Adipose tissue (tissue), 3 donors: ENCODE measurements around the gene EEF1AKMT4. TPM values are rescaled to one million over a fixed set of nuclear protein-coding genes. Genes with fewer than 3 reads are reported as not detected.

Experiments used
- H3K27ac ChIP-seq: one replicate; pipeline ENCODE4 v1.5.1; 2013; ENCODE audit warnings: low read depth, low read length
- WGBS, 3 donors: extraction: QIAGEN DNeasy Blood & Tissue Kit; methylation state at CpG; one replicate each; pipeline ENCODE4 v1.1.7; 2013; 5-methylcytosine and 5-hydroxymethylcytosine counted together
- polyA plus RNA-seq, 3 donors: library from polyadenylated mRNA; stranded (reverse); fragments of 200-250 nt; gene quantifications; one replicate each; pipeline ENCODE4 v1.2.3, GENCODE V29; 2013
- donor health status: healthy with polysubstance abuse.
- donor health status: Bipolar disorder and iron deficiency.
- donor health status: healthy.

The EEF1AKMT4 gene
- polyA plus RNA-seq, 3 donors = 2.1 to 8.0 (median 4.4) TPM

GRCh38 chr3:184284696-184285095, 35.2 kb downstream of the EEF1AKMT4 start:
- no peak overlapping the region for H3K27ac ChIP-seq

GRCh38 chr3:184289426-184289938, 40.0 kb downstream of the EEF1AKMT4 start:
- no peak overlapping the region for H3K27ac ChIP-seq
- WGBS, 3 donors = 6 to 11% (median 7%) methylated on average over 10 of the region's 10 CpGs

More at GRCh38 chr3:184284696-184285095, 35.2 kb downstream of the EEF1AKMT4 start:
- 13 to 29% (median 13%) methylated on average over 4 of the region's 4 CpGs for WGBS, 3 donors

GRCh38 chr3:184290331-184290730, 40.9 kb downstream of the EEF1AKMT4 start:
- 86 to 91% (median 91%) methylated on average over 10 of the region's 10 CpGs for WGBS, 3 donors
- H3K27ac ChIP-seq = no peak overlapping the region

- 85 to 91% (median 86%) methylated on average over 21 to 22 of the region's 22 CpGs for WGBS, 3 donors
- H3K27ac ChIP-seq = no peak overlapping the region
Measured at GRCh38 chr3:184291044-184291737, 41.7 kb downstream of the EEF1AKMT4 start.

GRCh38 chr3:184291738-184292445, 42.4 kb downstream of the EEF1AKMT4 start:
- H3K27ac ChIP-seq = no peak overlapping the region
- WGBS, 3 donors = 88 to 93% (median 92%) methylated on average over 20 to 21 of the region's 21 CpGs

- WGBS, 3 donors = 31 to 69% (median 66%) methylated on average over 3 of the region's 3 CpGs
- no peak overlapping the region for H3K27ac ChIP-seq
Measured at GRCh38 chr3:184295771-184296170, 46.3 kb downstream of the EEF1AKMT4 start.

- 76 to 85% (median 78%) methylated on average over 7 of the region's 7 CpGs for whole genome bisulfite sequencing, 3 donors
- H3K27ac ChIP-seq = no peak overlapping the region
Measured at GRCh38 chr3:184296616-184297015, 47.1 kb downstream of the EEF1AKMT4 start.

GRCh38 chr3:184298759-184299487, 49.5 kb downstream of the EEF1AKMT4 start, which contains the start of gene PSMD2:
Gene PSMD2, plus strand, starts transcription at chr3:184299241. Its CDS starts 26 bp downstream, at chr3:184299267.
- WGBS, 3 donors = 0 to 1% (median 0%) methylated on average over 57 to 78 of the region's 78 CpGs
- no peak within 1 kb of the TSS for H3K27ac ChIP-seq

- H3K27ac ChIP-seq = no peak overlapping the region
- WGBS, 3 donors = 16 to 18% (median 17%) methylated on average over 27 to 29 of the region's 29 CpGs
Measured at GRCh38 chr3:184299488-184300377, 50.3 kb downstream of the EEF1AKMT4 start.

GRCh38 chr3:184300378-184300720, 50.9 kb downstream of the EEF1AKMT4 start:
- WGBS, 3 donors = 70 to 84% (median 72%) methylated on average over 3 of the region's 3 CpGs
- H3K27ac ChIP-seq = no peak overlapping the region

- 54 to 69% (median 58%) methylated on average over 1 of the region's 1 CpG for WGBS, 3 donors
- H3K27ac ChIP-seq = no peak overlapping the region
Measured at GRCh38 chr3:184305577-184305976, 56.1 kb downstream of the EEF1AKMT4 start.

- H3K27ac ChIP-seq = no peak overlapping the region
- WGBS, 3 donors = 82 to 95% (median 94%) methylated on average over 4 of the region's 4 CpGs
Measured at GRCh38 chr3:184306341-184306972, 57.0 kb downstream of the EEF1AKMT4 start.

- H3K27ac ChIP-seq = no peak overlapping the region
- WGBS, 3 donors = 92 to 94% (median 94%) methylated on average over 9 of the region's 9 CpGs
Measured at GRCh38 chr3:184307915-184308314, 58.4 kb downstream of the EEF1AKMT4 start.

Other genes starting within 250 kb of the EEF1AKMT4 start
- gene ABCC5, start 231.8 kb upstream of the EEF1AKMT4 start, polyA plus RNA-seq = 10 to 100 TPM in 1 of 3 donors, 1 to 10 TPM in 2; 6.0 to 10.8 (median 8.5) TPM
- not detected for gene HTR3D, start 217.9 kb upstream of the EEF1AKMT4 start, polyA plus RNA-seq
- not detected for gene HTR3C, start 196.6 kb upstream of the EEF1AKMT4 start, polyA plus RNA-seq
- gene HTR3E, start 152.6 kb upstream of the EEF1AKMT4 start, polyA plus RNA-seq = not detected
- gene EIF2B5, start 114.3 kb upstream of the EEF1AKMT4 start, polyA plus RNA-seq = 10 to 100 TPM; 24.4 to 38.0 (median 26.3) TPM
- 10 to 100 TPM; 27.3 to 31.8 (median 29.0) TPM for gene DVL3, start 94.3 kb upstream of the EEF1AKMT4 start, polyA plus RNA-seq
- gene AP2M1, start 74.8 kb upstream of the EEF1AKMT4 start, polyA plus RNA-seq = 100 to 1,000 TPM; 121 to 313 (median 264) TPM
- 10 to 100 TPM; 37.4 to 57.2 (median 42.4) TPM for gene ABCF3, start 63.5 kb upstream of the EEF1AKMT4 start, polyA plus RNA-seq
- gene VWA5B2, start 20.1 kb upstream of the EEF1AKMT4 start, polyA plus RNA-seq = 1 to 10 TPM in 1 of 3 donors, under 1 TPM in 1, not detected in 1; 0.33 to 4.4 TPM
- gene ALG3, start 710 bp upstream of the EEF1AKMT4 start, polyA plus RNA-seq = 10 to 100 TPM; 22.6 to 43.9 (median 35.4) TPM
- gene CAMK2N2, start 11.9 kb downstream of the EEF1AKMT4 start, polyA plus RNA-seq = 10 to 100 TPM in 1 of 3 donors, under 1 TPM in 1, not detected in 1; 0.06 to 15.6 TPM
- 1 to 10 TPM in 1 of 3 donors, not detected in 2; 5.5 TPM for gene ECE2, start 26.4 kb downstream of the EEF1AKMT4 start, polyA plus RNA-seq
- 100 to 1,000 TPM in 2 of 3 donors, 10 to 100 TPM in 1; 74.6 to 181 (median 139) TPM for gene PSMD2, start 49.6 kb downstream of the EEF1AKMT4 start, polyA plus RNA-seq
- gene EIF4G1, start 64.9 kb downstream of the EEF1AKMT4 start, polyA plus RNA-seq = 100 to 1,000 TPM; 114 to 271 (median 178) TPM
- 10 to 100 TPM in 2 of 3 donors, 1 to 10 TPM in 1; 7.6 to 16.5 (median 13.9) TPM for gene FAM131A, start 87.9 kb downstream of the EEF1AKMT4 start, polyA plus RNA-seq
- gene CLCN2, start 111.9 kb downstream of the EEF1AKMT4 start, polyA plus RNA-seq = 1 to 10 TPM; 2.8 to 4.3 (median 3.1) TPM
- gene POLR2H, start 112.0 kb downstream of the EEF1AKMT4 start, polyA plus RNA-seq = 10 to 100 TPM; 55.7 to 89.0 (median 61.4) TPM
- gene THPO, start 128.5 kb downstream of the EEF1AKMT4 start, polyA plus RNA-seq = 1 to 10 TPM in 2 of 3 donors, under 1 TPM in 1; 0.98 to 1.3 (median 1.0) TPM
- gene CHRD, start 130.4 kb downstream of the EEF1AKMT4 start, polyA plus RNA-seq = 10 to 100 TPM; 10.1 to 30.1 (median 14.2) TPM